Stimulated activated naive CD8-positive, alpha-beta T cell treated with anti-CD3 and anti-CD28 coated beads, Interleukin-15, amount 100 ng/mL, for 72 hours (primary cell): ENCODE results near the gene GRM5.
A peak's percentile ranks its signal among the peaks of the same experiment; 100 is the strongest.
"Not testable (repeated sequence)": the region's sequence is repeated elsewhere in the genome, so short reads cannot be mapped to it uniquely, and the experiment has no call there.

Experiments used
- ATAC-seq: fragments of 150-1000 bp; cut with Tn5 transposase; 2 replicates; pipeline ENCODE4 v1.10.0; 2021; ENCODE audit warnings: mild to moderate bottlenecking, moderate library complexity
- DNase-seq, 2 donors: peaks; one replicate each; pipeline ENCODE4 v3.0.0; 2021 to 2022
- H3K27ac Mint-ChIP-seq, 2 donors: one replicate each; pipeline ENCODE4 v1.8.0; 2022; ENCODE audit warnings: mild to moderate bottlenecking in 2 of 2, mixed read lengths in 2 of 2, moderate library complexity in 2 of 2
- H3K27me3 Mint-ChIP-seq: one replicate; pipeline ENCODE4 v1.8.0; 2022; ENCODE audit warnings: mixed read lengths
- H3K4me1 Mint-ChIP-seq: one replicate; pipeline ENCODE4 v1.8.0; 2022; ENCODE audit warnings: mild to moderate bottlenecking, mixed read lengths
- H3K4me3 Mint-ChIP-seq, 2 donors: one replicate each; pipeline ENCODE4 v1.8.0; 2022; ENCODE audit warnings: mild to moderate bottlenecking in 2 of 2, mixed read lengths in 2 of 2, moderate library complexity in 1 of 2
- H3K9me3 Mint-ChIP-seq, 2 donors: one replicate each; pipeline ENCODE4 v1.8.0; 2022; ENCODE audit warnings: mixed read lengths in 2 of 2

Gene GRM5

GRCh38 chr11:88901436-88901835, 164.3 kb downstream of the GRM5 start:
- H3K27ac Mint-ChIP-seq, H3K4me1 Mint-ChIP-seq, DNase-seq, H3K27me3 Mint-ChIP-seq, ATAC-seq, H3K4me3 Mint-ChIP-seq: not testable (repeated sequence)
- H3K9me3 Mint-ChIP-seq = peaks cover 7 to 11% of the 10 kb centered on the region in 2 donors

GRCh38 chr11:88888855-88889254, 176.9 kb downstream of the GRM5 start:
- peaks cover 26 to 38% of the 10 kb centered on the region in 2 donors for H3K9me3 Mint-ChIP-seq
- H3K27ac Mint-ChIP-seq, DNase-seq, H3K4me3 Mint-ChIP-seq, ATAC-seq, H3K27me3 Mint-ChIP-seq, H3K4me1 Mint-ChIP-seq: not testable (repeated sequence)

- no peak overlapping the region for H3K4me3 Mint-ChIP-seq
- no peaks in the 10 kb centered on the region for H3K27me3 Mint-ChIP-seq
- H3K4me1 Mint-ChIP-seq = no peaks in the 10 kb centered on the region
- H3K9me3 Mint-ChIP-seq = peaks cover 34 to 49% of the 10 kb centered on the region in 2 donors
- peak; percentile 11 to 16 for DNase-seq
- no peak for ATAC-seq
- H3K27ac Mint-ChIP-seq = no peak overlapping the region
Measured at GRCh38 chr11:88886796-88887195, 179.0 kb downstream of the GRM5 start.

- peaks cover 34 to 43% of the 10 kb centered on the region in 2 donors for H3K9me3 Mint-ChIP-seq
- H3K4me1 Mint-ChIP-seq, ATAC-seq, H3K27ac Mint-ChIP-seq, DNase-seq, H3K27me3 Mint-ChIP-seq, H3K4me3 Mint-ChIP-seq: not testable (repeated sequence)
Measured at GRCh38 chr11:88882800-88883199, 183.0 kb downstream of the GRM5 start.

- Mint-ChIP-seq H3K9me3 (peaks cover 0 to 9% of the 10 kb centered on the region in 2 donors), H3K4me1 (no peaks in the 10 kb centered on the region), H3K27me3 (no peaks in the 10 kb centered on the region), H3K27ac (no peak overlapping the region), H3K4me3 (no peak overlapping the region)
- no peak for DNase-seq
- ATAC-seq = no peak
Measured at GRCh38 chr11:88861618-88862017, 204.2 kb downstream of the GRM5 start.

- H3K27ac Mint-ChIP-seq, DNase-seq, H3K4me1 Mint-ChIP-seq, H3K27me3 Mint-ChIP-seq, H3K4me3 Mint-ChIP-seq, ATAC-seq, H3K9me3 Mint-ChIP-seq: not testable (repeated sequence)
Measured at GRCh38 chr11:88860431-88860830, 205.4 kb downstream of the GRM5 start.

GRCh38 chr11:88853963-88854362, 211.8 kb downstream of the GRM5 start:
- H3K4me3 Mint-ChIP-seq, H3K27me3 Mint-ChIP-seq, H3K4me1 Mint-ChIP-seq, H3K27ac Mint-ChIP-seq, DNase-seq, H3K9me3 Mint-ChIP-seq, ATAC-seq: not testable (repeated sequence)

- ATAC-seq, H3K4me3 Mint-ChIP-seq, H3K27ac Mint-ChIP-seq, H3K27me3 Mint-ChIP-seq, H3K4me1 Mint-ChIP-seq, H3K9me3 Mint-ChIP-seq, DNase-seq: not testable (repeated sequence)
Measured at GRCh38 chr11:88851547-88851946, 214.2 kb downstream of the GRM5 start.

GRCh38 chr11:88849773-88850172, 216.0 kb downstream of the GRM5 start:
- not testable (repeated sequence) for H3K27me3 Mint-ChIP-seq, H3K4me1 Mint-ChIP-seq, H3K9me3 Mint-ChIP-seq, DNase-seq, ATAC-seq, H3K27ac Mint-ChIP-seq, H3K4me3 Mint-ChIP-seq

- Mint-ChIP-seq H3K27me3 (no peaks in the 10 kb centered on the region), H3K4me3 (no peak overlapping the region), H3K4me1 (peaks cover 7% of the 10 kb centered on the region), H3K27ac (no peak overlapping the region), H3K9me3 (no peaks in the 10 kb centered on the region)
- DNase-seq (no peak), ATAC-seq (no peak)
Measured at GRCh38 chr11:88849368-88849767, 216.4 kb downstream of the GRM5 start.

GRCh38 chr11:88846266-88846665, 219.5 kb downstream of the GRM5 start:
- not testable (repeated sequence) for H3K4me3 Mint-ChIP-seq, H3K27ac Mint-ChIP-seq, H3K27me3 Mint-ChIP-seq, DNase-seq, H3K9me3 Mint-ChIP-seq, ATAC-seq
- H3K4me1 Mint-ChIP-seq = peaks cover 24% of the 10 kb centered on the region

GRCh38 chr11:88844941-88845340, 220.8 kb downstream of the GRM5 start:
- DNase-seq, H3K27me3 Mint-ChIP-seq, H3K27ac Mint-ChIP-seq, H3K9me3 Mint-ChIP-seq: not testable (repeated sequence)
- Mint-ChIP-seq H3K4me3 (peak overlapping the region in 1 of 2 donors; percentile 6), H3K4me1 (peaks cover 34% of the 10 kb centered on the region)
- peak; percentile 63 for ATAC-seq

GRCh38 chr11:88843766-88844426, 221.9 kb downstream of the GRM5 start:
- Mint-ChIP-seq H3K4me1 (peaks cover 36% of the 10 kb centered on the region), H3K4me3 (peak overlapping the region; percentile 13 to 36), H3K27ac (peak overlapping the region; percentile 76 to 94)
- H3K27me3 Mint-ChIP-seq, H3K9me3 Mint-ChIP-seq: not testable (repeated sequence)
- peak; percentile 76 for ATAC-seq
- DNase-seq = peak in 1 of 2 donors; percentile 12

- H3K9me3 Mint-ChIP-seq, H3K27ac Mint-ChIP-seq, DNase-seq, ATAC-seq, H3K4me3 Mint-ChIP-seq, H3K27me3 Mint-ChIP-seq: not testable (repeated sequence)
- H3K4me1 Mint-ChIP-seq = peaks cover 27% of the 10 kb centered on the region
Measured at GRCh38 chr11:88838139-88838538, 227.6 kb downstream of the GRM5 start.

- Mint-ChIP-seq H3K9me3 (peaks cover 4 to 15% of the 10 kb centered on the region in 2 donors), H3K4me1 (peaks cover 19% of the 10 kb centered on the region), H3K27ac (peak overlapping the region in 1 of 2 donors; percentile 22)
- not testable (repeated sequence) for H3K4me3 Mint-ChIP-seq, H3K27me3 Mint-ChIP-seq, DNase-seq, ATAC-seq
Measured at GRCh38 chr11:88835709-88836108, 230.1 kb downstream of the GRM5 start.

GRCh38 chr11:88831303-88831890, 234.4 kb downstream of the GRM5 start:
- Mint-ChIP-seq H3K4me1 (peaks cover 11% of the 10 kb centered on the region), H3K4me3 (no peak overlapping the region), H3K27me3 (no peaks in the 10 kb centered on the region), H3K27ac (no peak overlapping the region), H3K9me3 (peaks cover 4 to 27% of the 10 kb centered on the region in 2 donors)
- DNase-seq = no peak
- ATAC-seq = no peak
